Measurements from ENCODE around the gene IRAK3. TPM values are rescaled to one million over a fixed set of nuclear protein-coding genes. Genes with fewer than 3 reads are reported as not detected.

The IRAK3 gene
- total and polyA plus RNA-seq, 2 donors (not counting 3 experiments of a cell fraction or from before 2014, with no cell fraction given) = 2.3 to 8.5 TPM

DNA sequence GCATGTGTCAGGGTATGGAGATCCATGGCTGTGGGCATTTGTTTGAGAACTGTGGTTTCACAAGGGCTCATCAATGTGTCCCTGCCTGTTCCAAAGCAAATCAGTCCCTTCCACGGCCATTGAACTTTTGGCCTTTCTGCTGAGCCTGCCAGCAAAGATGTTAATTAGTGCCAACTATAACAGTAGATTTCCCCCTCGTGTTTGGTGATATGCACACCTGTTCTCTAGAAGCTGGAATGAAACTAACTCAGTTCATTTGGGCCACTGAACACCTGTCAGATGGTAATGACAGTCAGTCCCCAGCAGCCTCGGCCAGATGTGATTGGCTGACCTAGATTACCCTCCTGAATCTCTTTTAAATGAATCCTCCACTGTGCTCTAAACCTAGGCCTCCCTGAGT, 43.2 kb downstream of the IRAK3 start:
- Histone ChIP-seq H3K27ac (ENCODE audit: insufficient read depth, low read depth, low read length) (no peak overlapping the region), H2AFZ (ENCODE audit: low read depth, low read length) (no peak overlapping the region), H3K36me3 (ENCODE audit: control insufficient read depth in 2 of 2, extremely low read depth in 1 of 2, insufficient read depth in 2 of 2, low read length in 2 of 2) (no peaks in the 10 kb centered on the region), H3K27me3 (ENCODE audit: control insufficient read depth in 2 of 2, insufficient read depth in 2 of 2, low read length in 2 of 2) (no peaks in the 10 kb centered on the region), H3K9me3 (replicated peaks; ENCODE audit: control insufficient read depth, insufficient read depth, low read length) (no peaks in the 10 kb centered on the region), H3K9ac (replicated peaks; ENCODE audit: extremely low read depth, insufficient read depth, low read length) (no peak overlapping the region), H3K9me1 (replicated peaks; ENCODE audit: control insufficient read depth, extremely low read depth, insufficient read depth, low read length) (no peaks in the 10 kb centered on the region), H3K4me3 (replicated peaks in 1 of 3; ENCODE audit: insufficient read depth in 1 of 3, low read depth in 1 of 3, low read length in 3 of 3) (no peak overlapping the region), H4K20me1 (replicated peaks; ENCODE audit: control insufficient read depth, extremely low read depth, insufficient read depth, low read length) (no peaks in the 10 kb centered on the region), H3K79me2 (ENCODE audit: control insufficient read depth, insufficient read depth, low read length) (no peaks in the 10 kb centered on the region), H3K4me2 (ENCODE audit: insufficient read depth, low read length) (no peak overlapping the region), H3K4me1 (ENCODE audit: control insufficient read depth, extremely low read depth, insufficient read depth, low read length) (peaks cover 3% of the 10 kb centered on the region)
- no peak for TF ChIP-seq POLR2A (IDR thresholded peaks at IDR 0.05; ENCODE audit: low read depth, low read length)
- TF ChIP-seq JUN (IDR thresholded peaks at IDR 0.05; ENCODE audit: borderline replicate concordance, insufficient read depth, insufficient read length, low read depth) = no peak
- TF ChIP-seq, protein P1, sequence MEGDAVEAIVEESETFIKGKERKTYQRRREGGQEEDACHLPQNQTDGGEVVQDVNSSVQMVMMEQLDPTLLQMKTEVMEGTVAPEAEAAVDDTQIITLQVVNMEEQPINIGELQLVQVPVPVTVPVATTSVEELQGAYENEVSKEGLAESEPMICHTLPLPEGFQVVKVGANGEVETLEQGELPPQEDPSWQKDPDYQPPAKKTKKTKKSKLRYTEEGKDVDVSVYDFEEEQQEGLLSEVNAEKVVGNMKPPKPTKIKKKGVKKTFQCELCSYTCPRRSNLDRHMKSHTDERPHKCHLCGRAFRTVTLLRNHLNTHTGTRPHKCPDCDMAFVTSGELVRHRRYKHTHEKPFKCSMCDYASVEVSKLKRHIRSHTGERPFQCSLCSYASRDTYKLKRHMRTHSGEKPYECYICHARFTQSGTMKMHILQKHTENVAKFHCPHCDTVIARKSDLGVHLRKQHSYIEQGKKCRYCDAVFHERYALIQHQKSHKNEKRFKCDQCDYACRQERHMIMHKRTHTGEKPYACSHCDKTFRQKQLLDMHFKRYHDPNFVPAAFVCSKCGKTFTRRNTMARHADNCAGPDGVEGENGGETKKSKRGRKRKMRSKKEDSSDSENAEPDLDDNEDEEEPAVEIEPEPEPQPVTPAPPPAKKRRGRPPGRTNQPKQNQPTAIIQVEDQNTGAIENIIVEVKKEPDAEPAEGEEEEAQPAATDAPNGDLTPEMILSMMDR (IDR thresholded peaks at IDR 0.05; ENCODE audit: extremely low read depth in 1 of 2, insufficient read depth in 1 of 2, low read depth in 1 of 2, low read length in 2 of 2) = no peak
- TF ChIP-seq EZH2 (IDR thresholded peaks at IDR 0.05; ENCODE audit: borderline replicate concordance, low read depth, low read length, severe bottlenecking) = no peak
- TF ChIP-seq GATA2 (IDR thresholded peaks at IDR 0.05; ENCODE audit: insufficient read depth, insufficient read length, low read depth, low read length) = no peak
- TF ChIP-seq, protein P2, sequence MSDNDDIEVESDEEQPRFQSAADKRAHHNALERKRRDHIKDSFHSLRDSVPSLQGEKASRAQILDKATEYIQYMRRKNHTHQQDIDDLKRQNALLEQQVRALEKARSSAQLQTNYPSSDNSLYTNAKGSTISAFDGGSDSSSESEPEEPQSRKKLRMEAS (IDR thresholded peaks at IDR 0.05; ENCODE audit: insufficient read depth, insufficient read length) = no peak
- TF ChIP-seq MYC (IDR thresholded peaks at IDR 0.05; ENCODE audit: low read depth, low read length) = no peak
- no peak for TF ChIP-seq POLR2AphosphoS5 (IDR thresholded peaks at IDR 0.05; ENCODE audit: insufficient read depth, low read depth, low read length)
- TF ChIP-seq FOS (IDR thresholded peaks at IDR 0.05; ENCODE audit: borderline replicate concordance, insufficient read depth, low read length) = no peak
- ChIA-PET CTCF (interaction anchor here (1.2 kb wide), 1 partner anchor 30 kb away, joined by 3 read pairs; no protein-coding TSS in a partner anchor), POLR2A (no interaction called here)
- BruUV-seq (replicated peaks) = no TSS peak
- DNase-seq (ENCODE audit: low read depth, low spot score) = peak; percentile 49
- intact Hi-C loops (cut with micrococcal nuclease) = no loop called here
- FAIRE-seq = no peak
- dilution Hi-C loops (cut with MboI; ENCODE audit: extremely low pct_ligation_motif_present, low sequenced_read_pairs) = no loop called here

All from endothelial cell of umbilical vein (primary cell).